K562 (cell line): ENCODE data around the gene FAM171A1. TPM values are rescaled to one million over a fixed set of nuclear protein-coding genes. Genes with fewer than 3 reads are reported as not detected.

Experiments used
- AFF4 ChIP-seq: sonication (generic); formaldehyde crosslinking; IDR thresholded peaks from 2 replicates; pipeline ENCODE4 v1.8.0; 2023; ENCODE audit warnings: mild to moderate bottlenecking, missing genetic modification reagents
- CXXC5 ChIP-seq: fragments of 250-450 bp; sonication (Bioruptor Pico); IDR thresholded peaks from 2 replicates; pipeline ENCODE4 v1.8.0; 2022; ENCODE audit warnings: inconsistent platforms, mild to moderate bottlenecking, moderate library complexity
- E2F3 ChIP-seq: fragments of 250-450 bp; sonication (Bioruptor Pico); IDR thresholded peaks from 2 replicates; pipeline ENCODE4 v1.4.0; 2020; ENCODE audit warnings: mild to moderate bottlenecking
- ELF4 ChIP-seq: fragments of 450-650 bp; formaldehyde crosslinking; IDR thresholded peaks from 2 replicates; pipeline ENCODE4 v1.4.0; 2022; ENCODE audit warnings: missing genetic modification characterization
- GTF2E2 ChIP-seq: fragments of 200-800 bp; sonication (Bioruptor generic); IDR thresholded peaks from 2 replicates; pipeline ENCODE4 v1.6.1; 2016; ENCODE audit warnings: missing genetic modification characterization, missing compliant biosample characterization
- HOXB6 ChIP-seq: fragments of 250-450 bp; sonication (Bioruptor Pico); IDR thresholded peaks from 2 replicates; pipeline ENCODE4 v1.5.1; 2022; ENCODE audit warnings: mild to moderate bottlenecking, borderline replicate concordance
- KDM1A ChIP-seq, 2 experiments: fragments of 450-650 bp; IDR thresholded peaks; 2 replicates each; pipeline ENCODE4 v1.6.1; 2016; ENCODE audit warnings: mild to moderate bottlenecking in 2 of 2
- MAZ ChIP-seq, 2 experiments: fragments of 450-650 bp in 1 of 2; sonication (generic) in 1 of 2; formaldehyde crosslinking; IDR thresholded peaks in 1 of 2; conservative IDR thresholded peaks in 1 of 2; 2 replicates each; pipeline versions ENCODE4 v1.4.0 to v1.5.0; 2020; ENCODE audit warnings: mild to moderate bottlenecking in 1 of 2, missing genetic modification reagents in 1 of 2
- MCM2 ChIP-seq: fragments of 450-650 bp; IDR thresholded peaks from 2 replicates; pipeline ENCODE4 v1.6.1; 2017; ENCODE audit warnings: low read depth, mild to moderate bottlenecking
- MTA2 ChIP-seq: fragments of 450-650 bp; IDR thresholded peaks from 2 replicates; pipeline ENCODE4 v1.6.1; 2016; ENCODE audit warnings: low read depth
- SIN3A ChIP-seq, 2 experiments: fragments of 150-350 bp in 1 of 2; IDR thresholded peaks; 2 replicates each; pipeline ENCODE4 v1.6.1; 2011 to 2016; ENCODE audit warnings: borderline replicate concordance in 2 of 2, low read depth in 2 of 2, low read length in 2 of 2, mild to moderate bottlenecking in 2 of 2, moderate library complexity in 2 of 2; ENCODE audit not compliant: control insufficient read depth in 1 of 2
- SMAD4 ChIP-seq: fragments of 250-450 bp; sonication (Bioruptor Pico); conservative IDR thresholded peaks from 2 replicates; pipeline ENCODE4 v1.8.0; 2021; ENCODE audit warnings: inconsistent platforms, mild to moderate bottlenecking, moderate library complexity
- SOX6 ChIP-seq: fragments of 450-650 bp; IDR thresholded peaks from 2 replicates; pipeline ENCODE4 v1.6.1; 2014; ENCODE audit warnings: mild to moderate bottlenecking
- TBP ChIP-seq: optimal IDR thresholded peaks from 2 replicates; pipeline ENCODE3; 2011; ENCODE audit warnings: low read depth, low read length, improper control_type of control experiment
- ZBTB17 ChIP-seq: fragments of 450-650 bp; formaldehyde crosslinking; IDR thresholded peaks from 2 replicates; pipeline ENCODE4 v1.4.0; 2020; ENCODE audit warnings: mild to moderate bottlenecking
- ZKSCAN3 ChIP-seq: fragments of 250-450 bp; sonication (Bioruptor Pico); IDR thresholded peaks from 2 replicates; pipeline ENCODE4 v1.4.0; 2020
- ZKSCAN8 ChIP-seq: fragments of 200-800 bp; sonication (Bioruptor generic); IDR thresholded peaks from 2 replicates; pipeline ENCODE4 v1.6.1; 2016; ENCODE audit warnings: missing genetic modification characterization, missing compliant biosample characterization
- ZNF263 ChIP-seq: sonication (generic); formaldehyde crosslinking; IDR thresholded peaks from 2 replicates; pipeline ENCODE4 v1.8.0; 2022; ENCODE audit warnings: mild to moderate bottlenecking, missing genetic modification reagents, borderline replicate concordance
- ZNF274 ChIP-seq: IDR thresholded peaks from 2 replicates; pipeline ENCODE4 v1.6.1; 2011; ENCODE audit warnings: low read depth, mild to moderate bottlenecking, low read length, moderate library complexity, borderline replicate concordance
- ZNF280A ChIP-seq: fragments of 450-650 bp; IDR thresholded peaks from 2 replicates; pipeline ENCODE4 v1.6.1; 2018; ENCODE audit warnings: mild to moderate bottlenecking, low read depth; ENCODE audit not compliant: partially characterized antibody
- ZNF354B ChIP-seq: fragments of 250-450 bp; sonication (Bioruptor Pico); IDR thresholded peaks from 2 replicates; pipeline ENCODE4 v1.4.0; 2020
- ZNF668 ChIP-seq: fragments of 250-450 bp; sonication (Bioruptor Pico); IDR thresholded peaks from 2 replicates; pipeline ENCODE4 v1.8.0; 2022; ENCODE audit warnings: mild to moderate bottlenecking, inconsistent platforms
- ZNF778 ChIP-seq: fragments of 450-650 bp; formaldehyde crosslinking; IDR thresholded peaks from 2 replicates; pipeline ENCODE4 v1.4.0; 2020; ENCODE audit warnings: mild to moderate bottlenecking, moderate library complexity
- polyA plus RNA-seq, 8 experiments: library from polyadenylated mRNA; depleted of rRNA in 4 of 8; stranded (reverse) in 5 of 8; unstranded in 3 of 8; fragments of >200 nt; fragmentation: Nextera tagmentation in 2 of 8; fragmentation: Illumina TruSeq in 1 of 8; extraction: Ambion mirVana in 2 of 8; extraction: Trizol in 1 of 8; gene quantifications; 2 replicates each; pipeline versions ENCODE4 v1.2.1 to v1.2.3, GENCODE V29; 2011 to 2014; ENCODE audit warnings: inconsistent platforms in 1 of 8, missing spikeins in 1 of 8
- total RNA-seq, 7 experiments: library from RNA; depleted of rRNA in 6 of 7; stranded (reverse); fragments of >200 nt in 6 of 7; fragmentation: Illumina TruSeq in 2 of 7; extraction: Trizol in 2 of 7; gene quantifications; 2 replicates each; pipeline versions ENCODE4 v1.2.1 to v1.2.3, GENCODE V29; 2011 to 2021; ENCODE audit warnings: low replicate concordance in 1 of 7
- TF ChIP-seq, protein P1 (sequence below): sonication (generic); formaldehyde crosslinking; IDR thresholded peaks from 2 replicates; pipeline ENCODE4 v1.8.1; 2023; ENCODE audit warnings: mild to moderate bottlenecking, missing genetic modification reagents

FAM171A1 gene
- total and polyA plus RNA-seq, 9 of the 15 experiments (the other 6 are each of a cell fraction or from before 2014, with no cell fraction given): 0.51 to 8.2 (median 4.8) TPM

DNA sequence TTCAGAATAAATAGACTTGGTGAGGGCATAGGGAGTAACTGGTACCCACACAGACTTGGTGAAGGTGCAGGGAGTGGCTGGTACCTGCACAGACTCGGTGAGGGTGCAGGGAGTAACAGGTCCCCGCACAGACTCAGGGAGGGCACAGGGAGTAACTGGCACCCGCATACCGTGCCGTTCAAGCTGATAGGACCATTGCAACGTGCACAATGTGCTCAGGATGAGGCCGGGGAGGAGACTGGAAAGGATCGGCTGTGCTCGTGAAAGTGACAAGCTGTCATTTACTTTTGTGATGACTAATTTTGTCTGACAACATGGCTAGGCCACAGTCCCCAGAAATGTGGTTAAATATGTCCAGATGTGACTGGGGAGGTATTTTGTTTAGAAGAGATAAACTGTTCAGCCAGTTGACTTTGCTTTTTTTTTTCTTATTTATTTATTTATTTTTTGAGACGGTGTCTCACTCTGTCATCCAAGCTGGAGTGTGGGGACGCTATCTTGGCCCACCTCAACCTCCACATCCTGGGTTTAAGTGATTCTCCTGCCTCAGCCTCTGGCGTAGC is 126.4 kb downstream of the FAM171A1 start (continued):
- no peak for TF ChIP-seq ZNF280A
- no peak for TF ChIP-seq ZNF668
- no peak for TF ChIP-seq ZNF354B (CRISPR knock-in tag)
- no peak for TF ChIP-seq GTF2E2 (tag)
- TF ChIP-seq AFF4 (CRISPR knock-in tag): no peak
- TF ChIP-seq MCM2: no peak
- peak; percentile 39; the same call in 1 of the 2 replicates for TF ChIP-seq SOX6
- TF ChIP-seq E2F3: no peak
- no peak for TF ChIP-seq TBP
- peak; percentile 68 for TF ChIP-seq MTA2
- TF ChIP-seq HOXB6 (CRISPR knock-in tag): no peak
- TF ChIP-seq ZKSCAN8 (CRISPR knock-in tag): no peak
- no peak for TF ChIP-seq ZKSCAN3 (CRISPR knock-in tag)
- TF ChIP-seq ZNF263 (CRISPR knock-in tag): no peak
- TF ChIP-seq SMAD4 (CRISPR knock-in tag): peak; percentile 75
- TF ChIP-seq, protein P1, sequence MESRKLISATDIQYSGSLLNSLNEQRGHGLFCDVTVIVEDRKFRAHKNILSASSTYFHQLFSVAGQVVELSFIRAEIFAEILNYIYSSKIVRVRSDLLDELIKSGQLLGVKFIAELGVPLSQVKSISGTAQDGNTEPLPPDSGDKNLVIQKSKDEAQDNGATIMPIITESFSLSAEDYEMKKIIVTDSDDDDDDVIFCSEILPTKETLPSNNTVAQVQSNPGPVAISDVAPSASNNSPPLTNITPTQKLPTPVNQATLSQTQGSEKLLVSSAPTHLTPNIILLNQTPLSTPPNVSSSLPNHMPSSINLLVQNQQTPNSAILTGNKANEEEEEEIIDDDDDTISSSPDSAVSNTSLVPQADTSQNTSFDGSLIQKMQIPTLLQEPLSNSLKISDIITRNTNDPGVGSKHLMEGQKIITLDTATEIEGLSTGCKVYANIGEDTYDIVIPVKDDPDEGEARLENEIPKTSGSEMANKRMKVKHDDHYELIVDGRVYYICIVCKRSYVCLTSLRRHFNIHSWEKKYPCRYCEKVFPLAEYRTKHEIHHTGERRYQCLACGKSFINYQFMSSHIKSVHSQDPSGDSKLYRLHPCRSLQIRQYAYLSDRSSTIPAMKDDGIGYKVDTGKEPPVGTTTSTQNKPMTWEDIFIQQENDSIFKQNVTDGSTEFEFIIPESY (CRISPR knock-in tag): no peak
- no peak for TF ChIP-seq SIN3A (IDR thresholded peaks at IDR 0.05; ENCODE audit: borderline replicate concordance in 2 of 2, control insufficient read depth in 1 of 2, low read depth in 2 of 2, low read length in 2 of 2)
- no peak for TF ChIP-seq MAZ (CRISPR knock-in tag; conservative IDR thresholded peaks at IDR 0.05 in 1 of 2, IDR thresholded peaks at IDR 0.05 in 1 of 2)
- TF ChIP-seq KDM1A (IDR thresholded peaks at IDR 0.05): peak; percentile 12 to 41; a peak in 2 of 4 replicates
- TF ChIP-seq ELF4 (CRISPR knock-in tag): 0 out of 2 replicates have a peak, but pooled peaks have one; percentile 22
- no peak for TF ChIP-seq ZNF274
- TF ChIP-seq ZNF778 (CRISPR knock-in tag): no peak
- no peak for TF ChIP-seq ZBTB17 (CRISPR knock-in tag)
- TF ChIP-seq CXXC5 (CRISPR knock-in tag): no peak; the same call in 1 of the 2 replicates
